ENCODE results near the gene IL17C. TPM values are rescaled to one million over a fixed set of nuclear protein-coding genes. Genes with fewer than 3 reads are reported as not detected.

The IL17C gene
- total RNA-seq, 5 donors from 2014 or later (not counting 1 experiment from before 2014, with no cell fraction given), result 0.35 to 0.93 (median 0.39) TPM; not detected in 2

- WGBS (ENCODE audit: insufficient coverage), result 68% methylated on average over 21 of the region's 28 CpGs
- POLR2A ChIA-PET, result interaction anchor here in 1 of 2 donors (1.0 kb wide), 1 partner anchor 14 kb away, joined by 4 read pairs; no protein-coding TSS in a partner anchor
- H3K36me3 Mint-ChIP-seq, result no peaks in the 10 kb centered on the region
- DNase-seq (no peak), ATAC-seq (replicated peaks in 1 of 4) (no peak)
- CTCF ChIA-PET, result interaction anchor here in 1 of 2 donors (0.7 kb wide), 1 partner anchor 10 kb away, joined by 3 read pairs; no protein-coding TSS in a partner anchor
- H3K27me3 Mint-ChIP-seq, result peaks cover 0 to 2% of the 10 kb centered on the region in 2 donors
- H3K4me3 Mint-ChIP-seq, result peak overlapping the region in 1 of 3 donors; percentile 77
- no peak overlapping the region for H3K27ac ChIP-seq (ENCODE audit: low read length)
- no peaks in the 10 kb centered on the region for H3K9me3 Mint-ChIP-seq
- no peaks in the 10 kb centered on the region for H3K36me3 ChIP-seq (ENCODE audit: control insufficient read depth in 2 of 2, extremely low read depth in 1 of 2, insufficient read depth in 1 of 2, low read length in 1 of 2)
- H3K9me3 ChIP-seq, result no peaks in the 10 kb centered on the region
- no peak overlapping the region for H3K4me3 ChIP-seq (ENCODE audit: control insufficient read depth in 1 of 2, extremely low read depth in 1 of 2, low read length in 1 of 2)
- peaks cover 57 to 67% (median 59%) of the 10 kb centered on the region in 3 donors for H3K4me1 Mint-ChIP-seq
- peaks cover 32 to 68% of the 10 kb centered on the region in 2 experiments for H3K4me1 ChIP-seq (ENCODE audit: control insufficient read depth in 1 of 2, extremely low read depth in 1 of 2, insufficient read depth in 2 of 2, low read length in 2 of 2)
- peak overlapping the region in 1 of 2 donors; percentile 94 for H3K27ac Mint-ChIP-seq
- peaks cover 0 to 5% of the 10 kb centered on the region in 2 experiments for H3K27me3 ChIP-seq (replicated peaks in 1 of 2; ENCODE audit: control insufficient read depth in 2 of 2, extremely low read depth in 1 of 2, insufficient read depth in 2 of 2, low read length in 1 of 2)
Measured at GRCh38 chr16:88688013-88688778, 49.8 kb downstream of the IL17C start.

Other genes starting within 250 kb of the IL17C start
- 10 to 100 TPM; 19.6 to 38.4 (median 33.1) TPM for gene ZFPM1, start 185.3 kb upstream of the IL17C start, total RNA-seq
- 100 to 1,000 TPM in 2 of 5 donors, 10 to 100 TPM in 3; 87.0 to 111 (median 91.5) TPM for gene ZC3H18, start 68.2 kb upstream of the IL17C start, total RNA-seq
- gene CYBA, start 12.5 kb downstream of the IL17C start, total RNA-seq, result 100 to 1,000 TPM; 271 to 456 (median 403) TPM
- 10 to 100 TPM; 52.3 to 81.4 (median 63.4) TPM for gene MVD, start 24.5 kb downstream of the IL17C start, total RNA-seq
- 10 to 100 TPM in 3 of 5 donors, 1 to 10 TPM in 2; 5.2 to 20.4 (median 17.2) TPM for gene SNAI3, start 47.9 kb downstream of the IL17C start, total RNA-seq
- gene RNF166, start 67.8 kb downstream of the IL17C start, total RNA-seq, result 100 to 1,000 TPM; 246 to 369 (median 264) TPM
- 10 to 100 TPM; 30.1 to 39.5 (median 38.6) TPM for gene CTU2, start 67.9 kb downstream of the IL17C start, total RNA-seq
- 100 to 1,000 TPM; 139 to 274 (median 240) TPM for gene PIEZO1, start 146.6 kb downstream of the IL17C start, total RNA-seq
- 1 to 10 TPM in 4 of 5 donors, under 1 TPM in 1; 0.93 to 3.7 (median 1.5) TPM for gene CDT1, start 165.2 kb downstream of the IL17C start, total RNA-seq
- gene APRT, start 173.4 kb downstream of the IL17C start, total RNA-seq, result 100 to 1,000 TPM; 166 to 245 (median 228) TPM
- 10 to 100 TPM; 47.6 to 68.4 (median 58.4) TPM for gene GALNS, start 218.4 kb downstream of the IL17C start, total RNA-seq
- gene TRAPPC2L, start 218.6 kb downstream of the IL17C start, total RNA-seq, result 10 to 100 TPM; 45.6 to 61.1 (median 57.5) TPM
- gene PABPN1L, start 228.1 kb downstream of the IL17C start, total RNA-seq, result not detected